Activated T-helper 1 cell treated with anti-CD3 and anti-CD28 coated beads, Interleukin-12 subunit alpha, Interleukin-12 subunit beta, Interleukin-2, Interleukin-4 antibody, amounts not matched to agents 30 ng/mL and 10 ng/mL and 1 ng/mL, durations not matched to agents 14 hours and 24 hours and 36 hours (primary cell): ENCODE measurements around the gene LMF2. TPM values are rescaled to one million over a fixed set of nuclear protein-coding genes. Genes with fewer than 3 reads are reported as not detected.
"Not testable (repeated sequence)": the region's sequence is repeated elsewhere in the genome, so short reads cannot be mapped to it uniquely, and the experiment has no call there.

ENCODE experiments used
- DNase-seq: peaks from one replicate; pipeline ENCODE4 v3.0.0; 2021; ENCODE audit warnings: low spot score
- H3K27ac Mint-ChIP-seq: one replicate; pipeline ENCODE4 v1.8.0; 2021; ENCODE audit warnings: mild to moderate bottlenecking, mixed read lengths
- H3K27me3 Mint-ChIP-seq: one replicate; pipeline ENCODE4 v1.8.0; 2022; ENCODE audit warnings: mild to moderate bottlenecking, moderate library complexity, mixed read lengths; ENCODE audit not compliant: insufficient read depth
- H3K36me3 Mint-ChIP-seq: one replicate; pipeline ENCODE4 v1.8.0; 2021; ENCODE audit warnings: low read depth, mixed read lengths
- H3K4me1 Mint-ChIP-seq: one replicate; pipeline ENCODE4 v1.8.0; 2021; ENCODE audit warnings: low read depth, mixed read lengths
- H3K4me3 Mint-ChIP-seq: one replicate; pipeline ENCODE4 v1.8.0; 2021; ENCODE audit warnings: mild to moderate bottlenecking, moderate library complexity, mixed read lengths
- H3K9me3 Mint-ChIP-seq: one replicate; pipeline ENCODE4 v1.8.0; 2021; ENCODE audit warnings: mixed read lengths
- intact Hi-C: fragments of 100-400 bp; cut with micrococcal nuclease; formaldehyde crosslinking; loops from one replicate; pipeline ENCODE4 v1.15.1; 2024
- total RNA-seq: library from RNA; stranded (reverse); gene quantifications from 2 replicates; pipeline ENCODE4 v1.2.3, GENCODE V29; 2022

LMF2 gene
- total RNA-seq, 1 donor from 2014 or later: 81.2 TPM

GRCh38 chr22:50525858-50526107 lies 18.3 kb upstream of the LMF2 start:
- Mint-ChIP-seq H3K36me3 (peaks cover 11% of the 10 kb centered on the region), H3K4me3 (peak overlapping the region; percentile 94), H3K9me3 (no peaks in the 10 kb centered on the region), H3K27ac (peak overlapping the region; percentile 72), H3K27me3 (no peaks in the 10 kb centered on the region), H3K4me1 (peaks cover 34% of the 10 kb centered on the region)
- no peak for DNase-seq
- intact Hi-C loops: loop anchor here (1.0 kb wide), 5 partner anchors 14 to 96 kb away; partner anchors contain the start of genes CHKB, NCAPH2 and SBF1

DNA sequence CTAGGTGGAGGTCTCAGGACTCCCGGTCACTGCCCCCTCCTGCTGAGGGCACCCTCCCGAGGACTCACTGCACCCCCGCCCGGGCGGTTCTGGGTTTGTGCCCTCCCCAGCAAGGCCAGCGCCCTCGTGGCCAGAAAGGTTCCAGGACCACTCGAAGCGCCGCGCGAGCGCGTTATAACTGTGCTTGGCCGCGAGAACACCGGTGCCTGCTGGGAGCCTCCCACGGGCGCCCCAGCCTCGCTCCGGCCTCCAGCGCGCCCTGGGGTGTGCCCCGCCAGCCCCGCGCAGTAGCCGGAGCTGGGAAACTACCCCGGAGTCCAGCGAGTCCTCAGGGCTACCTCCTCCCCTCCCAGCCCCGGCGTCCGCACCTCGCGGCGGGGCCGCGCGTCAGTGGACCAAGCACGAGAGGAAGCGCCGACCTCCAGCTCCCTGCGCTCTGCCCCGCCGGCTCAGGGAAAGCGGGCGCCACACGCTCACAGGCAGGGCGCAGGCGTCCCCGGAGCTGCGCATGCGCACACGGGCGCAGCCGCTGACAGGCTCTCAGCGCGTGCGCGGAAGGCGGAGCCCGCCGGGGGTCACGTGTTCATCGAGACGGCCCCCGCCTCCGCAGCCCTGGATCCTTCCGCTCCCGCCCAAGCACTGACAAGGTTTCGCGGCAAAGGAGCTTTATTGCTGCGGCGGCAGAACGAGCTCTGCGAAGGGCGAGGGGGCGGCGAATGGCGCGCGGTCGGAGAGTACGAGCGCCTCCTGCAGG lies 17.8 kb upstream of the LMF2 start, which contains the start of gene SCO2:
Gene SCO2 (minus strand): TSS at position 495 of the 754 bp plus-strand sequence. CDS start 1,187 bp downstream, outside the sequence.
- Mint-ChIP-seq H3K4me3 (peak within 1 kb of the TSS; percentile 94), H3K4me1 (peaks cover 34% of the 10 kb centered on the region), H3K27ac (peak within 1 kb of the TSS; percentile 88), H3K9me3 (no peaks in the 10 kb centered on the region), H3K36me3 (peaks cover 11% of the 10 kb centered on the region), H3K27me3 (no peaks in the 10 kb centered on the region)
- DNase-seq: peak; percentile 97
- intact Hi-C loops: loop anchor here (1.0 kb wide), 4 partner anchors 17 to 96 kb away; partner anchors contain the start of genes CHKB, NCAPH2 and SBF1

GRCh38 chr22:50524676-50525103 lies 17.2 kb upstream of the LMF2 start:
- peak overlapping the region; percentile 94 for H3K4me3 Mint-ChIP-seq
- DNase-seq: no peak
- peak overlapping the region; percentile 88 for H3K27ac Mint-ChIP-seq
- intact Hi-C loops: loop anchor here (1.0 kb wide), 4 partner anchors 16 to 97 kb away; partner anchors contain the start of genes CHKB, NCAPH2 and SBF1
- peaks cover 34% of the 10 kb centered on the region for H3K4me1 Mint-ChIP-seq
- H3K9me3 Mint-ChIP-seq: no peaks in the 10 kb centered on the region
- H3K27me3 Mint-ChIP-seq: no peaks in the 10 kb centered on the region
- peaks cover 11% of the 10 kb centered on the region for H3K36me3 Mint-ChIP-seq

GRCh38 chr22:50523806-50524675 lies 16.5 kb upstream of the LMF2 start:
- intact Hi-C loops: no loop called here
- Mint-ChIP-seq H3K36me3 (peaks cover 15% of the 10 kb centered on the region), H3K4me3 (peak overlapping the region; percentile 94), H3K27me3 (no peaks in the 10 kb centered on the region), H3K9me3 (no peaks in the 10 kb centered on the region), H3K27ac (peak overlapping the region; percentile 88), H3K4me1 (peaks cover 34% of the 10 kb centered on the region)
- no peak for DNase-seq

GRCh38 chr22:50523458-50523805 lies 15.9 kb upstream of the LMF2 start:
- H3K27ac Mint-ChIP-seq: no peak overlapping the region
- peaks cover 15% of the 10 kb centered on the region for H3K36me3 Mint-ChIP-seq
- DNase-seq: no peak
- H3K27me3 Mint-ChIP-seq: no peaks in the 10 kb centered on the region
- peak overlapping the region; percentile 45 for H3K4me3 Mint-ChIP-seq
- peaks cover 29% of the 10 kb centered on the region for H3K4me1 Mint-ChIP-seq
- intact Hi-C loops: no loop called here
- no peaks in the 10 kb centered on the region for H3K9me3 Mint-ChIP-seq

GRCh38 chr22:50522806-50523438 lies 15.4 kb upstream of the LMF2 start:
- H3K4me1 Mint-ChIP-seq: peaks cover 24% of the 10 kb centered on the region
- H3K27me3 Mint-ChIP-seq: no peaks in the 10 kb centered on the region
- H3K27ac Mint-ChIP-seq: no peak overlapping the region
- peaks cover 15% of the 10 kb centered on the region for H3K36me3 Mint-ChIP-seq
- intact Hi-C loops: no loop called here
- DNase-seq: no peak
- H3K9me3 Mint-ChIP-seq: no peaks in the 10 kb centered on the region
- peak overlapping the region; percentile 45 for H3K4me3 Mint-ChIP-seq

DNA sequence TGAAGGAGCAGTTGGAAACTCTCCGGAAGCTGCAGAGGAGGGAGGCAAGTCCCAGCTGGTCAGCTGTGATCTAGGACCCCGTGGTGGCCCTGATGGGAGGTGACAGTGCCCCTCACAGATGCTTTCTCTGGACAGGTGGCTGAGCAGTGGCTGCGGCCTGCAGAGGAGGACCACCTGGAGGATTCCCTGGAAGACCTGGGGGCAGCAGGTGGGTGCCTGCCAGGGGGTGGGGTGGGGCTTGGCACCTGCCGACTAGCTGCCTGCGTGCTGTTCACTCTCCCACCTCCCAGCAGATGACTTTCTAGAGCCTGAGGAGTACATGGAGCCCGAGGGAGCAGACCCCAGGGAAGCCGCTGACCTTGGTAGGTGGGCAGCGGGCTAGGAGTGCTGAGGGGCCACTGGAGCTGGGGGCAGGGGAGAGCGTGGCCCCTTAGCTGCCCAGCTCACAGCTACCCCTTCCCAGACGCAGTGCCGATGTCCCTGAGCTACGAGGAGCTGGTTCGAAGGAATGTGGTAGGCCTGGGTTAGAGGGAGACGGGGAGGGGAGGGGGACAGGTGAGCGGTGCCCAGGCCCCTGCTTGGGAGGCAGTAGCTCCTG lies 14.8 kb upstream of the LMF2 start:
- intact Hi-C loops: no loop called here
- peaks cover 18% of the 10 kb centered on the region for H3K4me1 Mint-ChIP-seq

GRCh38 chr22:50521710-50522109 lies 14.2 kb upstream of the LMF2 start:
- peaks cover 13% of the 10 kb centered on the region for H3K4me1 Mint-ChIP-seq
- intact Hi-C loops: no loop called here
- H3K36me3 Mint-ChIP-seq: peaks cover 18% of the 10 kb centered on the region
- H3K27me3 Mint-ChIP-seq: no peaks in the 10 kb centered on the region
- no peaks in the 10 kb centered on the region for H3K9me3 Mint-ChIP-seq
- H3K4me3 Mint-ChIP-seq: no peak overlapping the region
- no peak for DNase-seq
- no peak overlapping the region for H3K27ac Mint-ChIP-seq

More for the DNA sequence above, 14.8 kb upstream of the LMF2 start:
- no peaks in the 10 kb centered on the region for H3K9me3 Mint-ChIP-seq
- H3K27ac Mint-ChIP-seq: no peak overlapping the region
- no peaks in the 10 kb centered on the region for H3K27me3 Mint-ChIP-seq
- peaks cover 15% of the 10 kb centered on the region for H3K36me3 Mint-ChIP-seq
- DNase-seq: no peak
- peak overlapping the region; percentile 39 for H3K4me3 Mint-ChIP-seq

DNA sequence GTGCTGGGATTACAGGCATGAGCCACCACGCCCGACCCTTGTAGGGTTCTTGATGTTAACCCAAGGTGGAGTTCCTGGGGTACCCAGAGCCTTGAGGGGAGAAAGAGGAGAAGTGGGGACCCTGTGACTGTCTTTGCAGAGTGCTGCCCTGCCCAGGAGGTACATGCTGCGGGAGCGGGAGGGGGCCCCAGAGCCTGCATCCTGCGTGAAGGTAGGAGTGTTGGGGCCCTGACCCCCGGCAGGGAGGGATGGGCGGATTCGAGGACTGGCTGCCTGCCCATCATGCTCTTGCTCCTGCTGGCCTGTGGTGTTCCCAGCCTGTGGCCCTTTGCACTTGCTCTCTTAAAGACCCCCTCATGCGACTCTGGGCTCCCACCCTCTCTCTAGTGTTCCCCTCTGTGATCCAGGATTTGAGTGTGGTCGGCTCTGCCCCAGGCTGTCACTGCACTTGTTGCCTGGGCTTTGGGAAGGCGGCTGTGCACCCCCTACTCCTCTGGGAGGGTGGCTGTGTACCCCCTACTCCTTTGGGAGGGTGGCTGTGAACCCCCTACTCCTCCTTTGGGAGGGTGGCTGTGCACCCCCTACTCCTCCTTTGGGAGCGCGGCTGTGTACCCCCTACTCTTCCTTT lies 13.4 kb upstream of the LMF2 start:
- H3K27me3 Mint-ChIP-seq: no peaks in the 10 kb centered on the region
- H3K27ac Mint-ChIP-seq: no peak overlapping the region
- H3K36me3 Mint-ChIP-seq: peaks cover 19% of the 10 kb centered on the region
- H3K4me3 Mint-ChIP-seq: no peak overlapping the region
- H3K9me3 Mint-ChIP-seq: no peaks in the 10 kb centered on the region
- no peak for DNase-seq
- intact Hi-C loops: no loop called here
- H3K4me1 Mint-ChIP-seq: peaks cover 13% of the 10 kb centered on the region

DNA sequence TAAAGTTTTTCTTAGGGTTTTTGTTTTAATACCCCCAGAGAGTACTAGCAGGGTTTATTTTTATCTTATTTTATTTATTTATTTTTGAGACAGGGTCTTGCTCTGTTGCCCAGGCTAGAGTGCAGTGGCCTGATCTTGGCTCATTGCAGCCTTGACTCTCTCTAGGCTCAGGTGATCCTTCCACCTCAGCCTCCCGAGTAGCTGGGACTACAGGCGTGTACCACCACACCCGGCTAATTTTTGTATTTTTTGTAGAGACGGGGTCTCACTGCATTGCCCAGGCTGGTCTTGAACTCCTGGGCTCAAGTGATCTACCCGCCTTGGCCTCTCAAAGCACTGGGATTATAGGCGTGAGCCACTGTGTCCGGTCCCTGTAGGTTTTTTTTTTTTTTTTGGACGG lies 12.7 kb upstream of the LMF2 start:
- H3K27me3 Mint-ChIP-seq, H3K27ac Mint-ChIP-seq, H3K9me3 Mint-ChIP-seq, H3K4me3 Mint-ChIP-seq, DNase-seq, intact Hi-C loops: not testable (repeated sequence)
- Mint-ChIP-seq H3K4me1 (peaks cover 18% of the 10 kb centered on the region), H3K36me3 (peaks cover 23% of the 10 kb centered on the region)

DNA sequence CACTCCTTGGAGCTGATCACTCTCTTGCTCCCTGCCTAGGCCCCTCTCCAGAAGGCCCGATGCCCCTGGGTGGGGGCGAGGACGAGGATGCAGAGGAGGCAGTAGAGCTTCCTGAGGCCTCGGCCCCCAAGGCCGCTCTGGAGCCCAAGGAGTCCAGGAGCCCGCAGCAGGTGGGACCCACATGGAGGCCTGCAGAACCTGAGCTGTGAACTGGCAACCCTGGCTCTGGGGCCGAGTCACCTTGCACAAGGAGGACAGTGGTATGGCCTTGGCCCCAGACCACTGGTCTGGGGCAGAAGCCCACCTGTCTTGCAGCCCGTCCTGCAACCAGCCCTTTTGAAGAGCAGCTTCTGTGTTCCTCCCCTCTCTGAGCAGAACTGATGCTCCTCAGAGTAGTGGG lies 11.6 kb upstream of the LMF2 start:
- Mint-ChIP-seq H3K36me3 (peaks cover 18% of the 10 kb centered on the region), H3K27me3 (no peaks in the 10 kb centered on the region), H3K9me3 (no peaks in the 10 kb centered on the region), H3K27ac (no peak overlapping the region), H3K4me3 (no peak overlapping the region), H3K4me1 (peaks cover 19% of the 10 kb centered on the region)
- no peak for DNase-seq
- intact Hi-C loops: no loop called here

DNA sequence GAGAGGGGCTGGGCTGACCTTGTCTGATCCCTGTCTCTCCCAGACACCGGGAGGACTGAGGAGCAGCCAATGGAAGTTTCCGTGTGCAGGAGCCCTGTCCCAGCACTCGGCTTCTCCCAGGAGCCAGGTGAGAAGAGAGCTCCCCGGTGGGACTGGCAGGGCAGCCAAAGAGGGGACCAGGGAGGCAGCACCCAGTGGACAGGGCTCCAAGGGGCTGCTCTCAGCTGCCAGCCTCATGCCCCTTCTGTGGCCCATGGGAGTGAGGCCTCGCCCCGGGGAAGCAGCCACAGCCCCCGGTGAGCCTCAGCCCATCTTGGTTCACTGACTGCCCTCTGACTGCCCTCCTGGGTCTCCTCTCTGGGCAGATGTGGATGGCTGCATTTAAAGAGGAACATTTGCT lies 11.1 kb upstream of the LMF2 start:
- no peaks in the 10 kb centered on the region for H3K27me3 Mint-ChIP-seq
- no peak overlapping the region for H3K4me3 Mint-ChIP-seq
- no peak overlapping the region for H3K27ac Mint-ChIP-seq
- intact Hi-C loops: no loop called here
- no peaks in the 10 kb centered on the region for H3K9me3 Mint-ChIP-seq
- DNase-seq: no peak
- H3K36me3 Mint-ChIP-seq: peaks cover 18% of the 10 kb centered on the region
- H3K4me1 Mint-ChIP-seq: peaks cover 19% of the 10 kb centered on the region
